HG03442 (cell line): Measurements from ENCODE around the gene CMYA5.

ENCODE experiments used
- ATAC-seq: cut with Tn5 transposase; IDR thresholded peaks from one replicate; pipeline ENCODE4 v1.9.1; 2021; ENCODE audit warnings: mild to moderate bottlenecking, moderate library complexity; ENCODE audit not compliant: unreplicated experiment

Gene CMYA5

GRCh38 chr5:79834098-79834753 is 144.6 kb downstream of the CMYA5 start:
- ATAC-seq: no peak

- ATAC-seq: no peak
Observed at GRCh38 chr5:79834754-79835714, 145.4 kb downstream of the CMYA5 start.

- no peak for ATAC-seq
Observed at GRCh38 chr5:79837761-79838551, 148.3 kb downstream of the CMYA5 start.

GRCh38 chr5:79840084-79840990 is 150.7 kb downstream of the CMYA5 start:
- ATAC-seq: no peak

- no peak for ATAC-seq
Observed at GRCh38 chr5:79841172-79841571, 151.5 kb downstream of the CMYA5 start.

GRCh38 chr5:79842006-79842881 is 152.6 kb downstream of the CMYA5 start:
- ATAC-seq: no peak

GRCh38 chr5:79842991-79843390 is 153.4 kb downstream of the CMYA5 start:
- no peak for ATAC-seq

- ATAC-seq: no peak
Observed at GRCh38 chr5:79843450-79844388, 154.1 kb downstream of the CMYA5 start.

GRCh38 chr5:79844571-79844970 is 154.9 kb downstream of the CMYA5 start:
- ATAC-seq: no peak

GRCh38 chr5:79845448-79846197 is 156.0 kb downstream of the CMYA5 start:
- no peak for ATAC-seq

GRCh38 chr5:79846198-79846521 is 156.5 kb downstream of the CMYA5 start:
- no peak for ATAC-seq

- ATAC-seq: no peak
Observed at GRCh38 chr5:79847561-79847960, 157.9 kb downstream of the CMYA5 start.

GRCh38 chr5:79849061-79849460 is 159.4 kb downstream of the CMYA5 start:
- ATAC-seq: no peak
